Measurements from ENCODE around the gene MIGA2. TPM values are rescaled to one million over a fixed set of nuclear protein-coding genes. Genes with fewer than 3 reads are reported as not detected.
A peak's percentile ranks its signal among the peaks of the same experiment; 100 is the strongest.

The MIGA2 gene
- total RNA-seq, 2 donors from 2014 or later: 38.5 to 41.5 TPM

DNA sequence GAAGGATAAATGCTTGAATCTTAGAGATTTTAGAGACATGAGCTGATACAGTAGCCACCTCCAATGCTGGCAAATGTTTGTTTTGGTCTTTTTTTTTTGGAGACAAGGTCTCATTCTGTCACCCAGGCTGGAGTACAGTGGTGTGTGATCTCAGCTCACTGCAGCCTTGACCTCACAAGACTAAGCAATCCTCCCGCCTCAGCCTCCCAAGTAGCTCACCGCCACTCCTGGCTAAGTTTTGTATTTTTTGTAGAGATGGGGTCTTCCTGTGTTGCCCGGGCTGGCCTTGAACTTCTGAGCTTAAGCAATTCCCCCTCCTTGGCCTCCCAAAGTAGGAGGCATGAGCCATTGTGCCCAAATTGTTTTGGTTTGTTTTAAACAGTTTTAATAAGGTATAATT lies 37.7 kb downstream of the MIGA2 start:
- ATAC-seq (replicated peaks in 1 of 2): no peak

GRCh38 chr9:129075996-129076639 lies 39.7 kb downstream of the MIGA2 start:
- Mint-ChIP-seq H3K4me1 (ENCODE audit: low read depth) (peaks cover 25% of the 10 kb centered on the region), H3K27me3 (ENCODE audit: low read depth) (no peaks in the 10 kb centered on the region), H3K9me3 (no peaks in the 10 kb centered on the region), H3K36me3 (ENCODE audit: insufficient read depth in 2 of 2) (no peaks in the 10 kb centered on the region), H3K4me3 (no peak overlapping the region), H3K27ac (no peak overlapping the region)
- DNase-seq (no peak), ATAC-seq (replicated peaks in 1 of 2) (no peak)

More for the DNA sequence above, 37.7 kb downstream of the MIGA2 start:
- H3K4me3 Mint-ChIP-seq: no peak overlapping the region
- no peak overlapping the region for H3K27ac Mint-ChIP-seq
- H3K27me3 Mint-ChIP-seq (ENCODE audit: low read depth): no peaks in the 10 kb centered on the region
- H3K9me3 Mint-ChIP-seq: no peaks in the 10 kb centered on the region
- no peaks in the 10 kb centered on the region for H3K36me3 Mint-ChIP-seq (ENCODE audit: insufficient read depth in 2 of 2)
- DNase-seq: no peak
- H3K4me1 Mint-ChIP-seq (ENCODE audit: low read depth): peaks cover 17% of the 10 kb centered on the region

GRCh38 chr9:129076640-129077037 lies 40.2 kb downstream of the MIGA2 start:
- H3K27me3 Mint-ChIP-seq (ENCODE audit: low read depth): no peaks in the 10 kb centered on the region
- H3K36me3 Mint-ChIP-seq (ENCODE audit: insufficient read depth in 2 of 2): no peaks in the 10 kb centered on the region
- no peak overlapping the region for H3K27ac Mint-ChIP-seq
- no peak overlapping the region for H3K4me3 Mint-ChIP-seq
- no peak for ATAC-seq (replicated peaks in 1 of 2)
- H3K9me3 Mint-ChIP-seq: no peaks in the 10 kb centered on the region
- H3K4me1 Mint-ChIP-seq (ENCODE audit: low read depth): peaks cover 26% of the 10 kb centered on the region
- DNase-seq: no peak

DNA sequence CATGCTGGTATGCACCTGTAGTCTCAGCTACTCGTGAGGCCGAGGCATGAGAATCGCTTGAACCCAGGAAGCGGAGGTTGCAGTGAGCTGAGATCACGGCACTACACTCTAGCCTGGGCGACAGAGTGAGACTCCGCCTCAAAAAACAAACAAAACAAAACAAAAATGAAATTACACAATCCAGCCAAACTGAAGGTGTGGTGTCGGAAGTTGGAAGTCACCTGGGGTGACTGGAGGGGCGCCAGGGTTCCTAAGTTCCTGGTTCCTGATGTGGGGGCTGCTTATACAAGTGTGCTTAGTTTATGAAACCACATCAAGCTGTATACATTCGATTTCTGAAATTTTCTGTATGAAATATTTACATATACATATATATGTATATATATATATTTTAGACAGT lies 40.8 kb downstream of the MIGA2 start:
- no peaks in the 10 kb centered on the region for H3K27me3 Mint-ChIP-seq (ENCODE audit: low read depth)
- H3K4me1 Mint-ChIP-seq (ENCODE audit: low read depth): peaks cover 32% of the 10 kb centered on the region
- ATAC-seq (replicated peaks in 1 of 2) (no peak), DNase-seq (no peak)
- H3K36me3 Mint-ChIP-seq (ENCODE audit: insufficient read depth in 2 of 2): no peaks in the 10 kb centered on the region
- H3K4me3 Mint-ChIP-seq: no peak overlapping the region
- H3K27ac Mint-ChIP-seq: no peak overlapping the region
- H3K9me3 Mint-ChIP-seq: no peaks in the 10 kb centered on the region

DNA sequence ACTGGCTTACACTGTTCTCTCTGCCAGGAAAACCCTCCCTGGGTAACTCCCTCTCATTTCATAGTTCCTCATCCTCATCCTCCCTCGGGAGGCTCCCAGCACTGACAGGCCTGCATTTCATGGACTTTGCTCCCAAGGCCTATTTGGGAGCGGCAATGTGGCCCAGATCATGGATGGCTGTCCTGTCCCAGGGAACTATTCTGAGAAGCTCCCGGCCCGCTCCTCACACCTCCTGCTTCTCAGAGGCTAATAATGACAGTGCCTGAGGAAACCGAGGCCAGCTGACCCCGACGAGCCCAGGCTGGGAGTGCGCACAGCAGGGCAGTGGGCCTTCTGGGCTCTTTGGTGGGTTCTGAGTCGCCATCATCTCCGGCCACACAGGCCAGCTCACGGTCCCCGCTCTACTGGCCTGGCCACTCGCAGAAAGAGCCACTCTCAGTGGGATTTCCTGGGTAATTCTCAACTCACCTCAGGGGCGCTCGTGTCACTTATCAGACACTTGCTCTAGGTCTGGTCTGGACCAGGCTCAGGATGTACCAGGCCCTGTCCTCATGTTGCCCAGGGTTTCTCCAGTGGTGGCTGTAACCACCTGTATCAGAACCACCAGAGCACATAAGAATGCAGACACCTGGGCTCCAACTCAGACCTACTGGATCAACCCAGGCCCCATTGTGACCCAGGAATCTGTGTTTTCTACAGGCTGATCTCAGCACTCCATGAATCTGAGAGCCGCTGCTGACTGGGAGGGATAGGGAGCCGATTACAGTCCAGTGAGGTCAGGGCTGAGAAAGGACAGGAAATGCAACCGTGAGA lies 42.5 kb downstream of the MIGA2 start:
- Mint-ChIP-seq H3K36me3 (ENCODE audit: insufficient read depth in 2 of 2) (no peaks in the 10 kb centered on the region), H3K27me3 (ENCODE audit: low read depth) (no peaks in the 10 kb centered on the region), H3K4me1 (ENCODE audit: low read depth) (peaks cover 34% of the 10 kb centered on the region), H3K27ac (no peak overlapping the region), H3K9me3 (no peaks in the 10 kb centered on the region), H3K4me3 (peak overlapping the region; percentile 95 to 98)
- ATAC-seq (replicated peaks in 1 of 2) (no peak), DNase-seq (no peak)

DNA sequence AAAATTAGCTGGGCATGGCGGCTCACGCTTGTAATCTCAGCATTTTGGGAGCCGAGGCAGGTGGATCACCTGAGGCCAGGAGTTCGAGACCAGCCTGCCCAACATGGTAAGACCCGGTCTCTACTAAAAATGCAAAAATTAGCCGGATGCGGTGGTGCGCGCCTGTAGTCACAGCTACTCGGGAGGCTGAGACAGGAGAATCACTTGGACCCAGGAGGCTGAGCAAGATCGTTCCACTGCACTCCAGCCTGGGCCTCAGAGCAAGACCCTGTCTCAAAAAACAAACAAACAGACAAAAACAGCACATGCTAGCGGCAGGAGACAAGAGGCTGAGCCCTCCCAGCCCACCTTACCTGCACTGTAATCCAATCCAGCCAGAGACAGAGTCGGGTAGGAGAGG lies 43.4 kb downstream of the MIGA2 start:
- DNase-seq: no peak
- H3K4me1 Mint-ChIP-seq (ENCODE audit: low read depth): peaks cover 34% of the 10 kb centered on the region
- H3K9me3 Mint-ChIP-seq: no peaks in the 10 kb centered on the region
- no peak overlapping the region for H3K27ac Mint-ChIP-seq
- peak overlapping the region; percentile 95 to 98 for H3K4me3 Mint-ChIP-seq
- no peaks in the 10 kb centered on the region for H3K36me3 Mint-ChIP-seq (ENCODE audit: insufficient read depth in 2 of 2)
- ATAC-seq (replicated peaks in 1 of 2): no peak
- no peaks in the 10 kb centered on the region for H3K27me3 Mint-ChIP-seq (ENCODE audit: low read depth)

DNA sequence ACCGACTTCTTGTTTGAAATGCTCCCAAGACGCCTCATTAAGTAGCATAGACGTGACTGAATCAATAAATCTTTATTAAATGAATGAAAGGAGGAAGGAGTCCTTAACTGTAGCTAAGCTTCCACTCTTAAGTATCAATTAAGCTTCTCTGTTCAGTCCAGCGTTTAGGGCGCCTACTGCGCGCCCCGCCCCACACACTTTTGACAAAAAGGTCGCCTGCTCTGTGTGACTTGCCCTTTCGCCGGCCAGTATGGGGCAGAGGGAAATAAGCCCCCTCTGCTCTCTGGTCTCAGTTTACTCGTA lies 43.8 kb downstream of the MIGA2 start:
- Mint-ChIP-seq H3K9me3 (no peaks in the 10 kb centered on the region), H3K27ac (peak overlapping the region; percentile 83), H3K4me1 (ENCODE audit: low read depth) (peaks cover 34% of the 10 kb centered on the region), H3K4me3 (peak overlapping the region; percentile 95 to 98), H3K36me3 (ENCODE audit: insufficient read depth in 2 of 2) (no peaks in the 10 kb centered on the region), H3K27me3 (ENCODE audit: low read depth) (no peaks in the 10 kb centered on the region)
- DNase-seq (no peak), ATAC-seq (replicated peaks in 1 of 2) (no peak)

GRCh38 chr9:129080601-129081387 lies 44.4 kb downstream of the MIGA2 start, which contains the start of gene DOLPP1:
Gene DOLPP1 (plus strand): TSS chr9:129081111. CDS start chr9:129081132, 21 bp downstream.
- ATAC-seq (replicated peaks in 1 of 2) (peak; percentile 96 to 97), DNase-seq (peak; percentile 99)
- no peaks in the 10 kb centered on the region for H3K27me3 Mint-ChIP-seq (ENCODE audit: low read depth)
- no peaks in the 10 kb centered on the region for H3K36me3 Mint-ChIP-seq (ENCODE audit: insufficient read depth in 2 of 2)
- H3K9me3 Mint-ChIP-seq: no peaks in the 10 kb centered on the region
- peak within 1 kb of the TSS; percentile 95 to 98 for H3K4me3 Mint-ChIP-seq
- peak within 1 kb of the TSS; percentile 83 for H3K27ac Mint-ChIP-seq
- H3K4me1 Mint-ChIP-seq (ENCODE audit: low read depth): peaks cover 34% of the 10 kb centered on the region

DNA sequence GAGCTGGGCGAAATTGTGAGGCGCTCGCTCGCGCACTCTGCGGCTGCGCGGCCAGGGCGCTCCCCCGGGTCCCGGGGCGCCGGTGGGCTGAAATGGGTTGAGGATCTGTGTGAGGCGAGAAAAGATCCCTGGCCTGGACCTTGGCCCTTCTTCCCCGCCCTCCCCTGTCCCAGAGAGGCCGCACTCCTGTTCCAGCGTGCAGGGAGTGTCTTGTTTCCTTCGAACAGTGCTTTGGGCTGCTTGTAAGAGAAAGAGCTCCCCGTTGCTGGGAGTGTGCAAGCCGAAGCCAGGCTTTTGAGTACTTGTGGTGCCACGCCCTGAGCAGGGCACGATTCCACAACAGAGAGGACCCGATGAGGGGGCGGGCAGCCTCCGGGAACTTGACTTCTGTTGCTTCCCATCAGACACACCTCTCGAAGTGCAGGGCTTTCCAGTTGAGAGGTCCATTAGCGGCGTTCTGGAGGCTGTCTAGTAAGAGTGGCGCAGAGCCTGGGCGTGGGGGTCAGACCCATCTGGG lies 45.0 kb downstream of the MIGA2 start:
- no peak for DNase-seq
- peak overlapping the region; percentile 95 to 98 for H3K4me3 Mint-ChIP-seq
- H3K36me3 Mint-ChIP-seq (ENCODE audit: insufficient read depth in 2 of 2): no peaks in the 10 kb centered on the region
- H3K27ac Mint-ChIP-seq: peak overlapping the region; percentile 68
- no peak for ATAC-seq (replicated peaks in 1 of 2)
- H3K27me3 Mint-ChIP-seq (ENCODE audit: low read depth): no peaks in the 10 kb centered on the region
- peaks cover 34% of the 10 kb centered on the region for H3K4me1 Mint-ChIP-seq (ENCODE audit: low read depth)
- H3K9me3 Mint-ChIP-seq: no peaks in the 10 kb centered on the region

DNA sequence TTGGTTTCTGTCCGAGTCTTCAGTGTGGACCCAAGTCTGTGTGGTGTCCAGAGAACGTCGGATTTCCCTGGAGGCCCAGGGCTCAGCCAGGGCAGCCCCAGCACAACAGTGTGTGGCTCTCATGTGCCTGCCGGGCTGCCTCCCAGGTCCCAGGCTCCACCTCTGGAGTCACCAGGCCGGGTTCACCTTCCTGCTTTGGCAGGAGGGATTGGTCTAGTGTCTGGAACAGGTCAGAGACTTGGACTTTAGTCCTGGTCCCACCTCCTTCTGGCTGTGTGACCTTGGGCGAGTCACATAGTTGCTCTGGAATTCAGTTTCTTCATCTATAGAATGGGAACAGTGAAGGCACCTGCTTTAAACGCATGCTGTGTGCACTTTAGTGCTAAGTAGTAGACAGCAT lies 47.7 kb downstream of the MIGA2 start:
- DNase-seq (no peak), ATAC-seq (replicated peaks in 1 of 2) (no peak)
- Mint-ChIP-seq H3K4me1 (ENCODE audit: low read depth) (peaks cover 32% of the 10 kb centered on the region), H3K4me3 (no peak overlapping the region), H3K27ac (no peak overlapping the region), H3K9me3 (no peaks in the 10 kb centered on the region), H3K27me3 (ENCODE audit: low read depth) (no peaks in the 10 kb centered on the region), H3K36me3 (ENCODE audit: insufficient read depth in 2 of 2) (no peaks in the 10 kb centered on the region)

DNA sequence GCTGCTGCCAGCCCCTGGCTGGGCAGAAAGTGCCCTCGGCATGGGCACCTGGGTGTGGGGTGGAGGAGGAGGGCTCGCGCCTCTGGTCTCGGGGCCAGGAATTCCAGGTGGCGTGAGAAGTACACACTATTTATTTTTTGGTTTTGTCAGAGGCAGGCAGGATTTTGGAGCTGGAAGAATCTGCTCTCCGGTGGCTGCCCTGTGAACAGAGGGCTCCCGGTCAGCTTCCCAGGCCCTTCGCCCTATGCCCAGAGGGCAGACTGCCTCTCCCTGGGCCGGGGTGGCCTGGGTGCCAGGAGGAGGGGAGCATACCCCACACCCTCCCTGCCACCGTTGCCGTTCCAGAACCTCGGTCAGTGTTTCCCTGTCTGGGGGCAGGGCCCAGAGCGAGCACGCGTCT lies 52.8 kb downstream of the MIGA2 start:
- no peak overlapping the region for H3K4me3 Mint-ChIP-seq
- H3K36me3 Mint-ChIP-seq (ENCODE audit: insufficient read depth in 2 of 2): no peaks in the 10 kb centered on the region
- H3K9me3 Mint-ChIP-seq: no peaks in the 10 kb centered on the region
- H3K27ac Mint-ChIP-seq: no peak overlapping the region
- DNase-seq: no peak
- H3K27me3 Mint-ChIP-seq (ENCODE audit: low read depth): no peaks in the 10 kb centered on the region
- ATAC-seq (replicated peaks in 1 of 2): no peak
- H3K4me1 Mint-ChIP-seq (ENCODE audit: low read depth): no peaks in the 10 kb centered on the region

- no peaks in the 10 kb centered on the region for H3K9me3 Mint-ChIP-seq
- H3K36me3 Mint-ChIP-seq (ENCODE audit: insufficient read depth in 2 of 2): no peaks in the 10 kb centered on the region
- H3K27me3 Mint-ChIP-seq (ENCODE audit: low read depth): no peaks in the 10 kb centered on the region
- no peak overlapping the region for H3K27ac Mint-ChIP-seq
- no peak for ATAC-seq (replicated peaks in 1 of 2)
- H3K4me1 Mint-ChIP-seq (ENCODE audit: low read depth): no peaks in the 10 kb centered on the region
- DNase-seq: no peak
- no peak overlapping the region for H3K4me3 Mint-ChIP-seq
Observed at GRCh38 chr9:129093602-129094386, 57.4 kb downstream of the MIGA2 start.

All from activated T-cell treated with anti-CD3 and anti-CD28 coated beads, Interleukin-2, amount 50 U/mL, for 72 hours (primary cell).